K562 (cell line): ENCODE data around the gene INSR. TPM values are rescaled to one million over a fixed set of nuclear protein-coding genes. Genes with fewer than 3 reads are reported as not detected.

Source experiments
- ARID2 ChIP-seq: fragments of 450-650 bp; IDR thresholded peaks from 2 replicates; pipeline ENCODE4 v1.6.1; 2017; ENCODE audit warnings: antibody characterized with exemption, mild to moderate bottlenecking
- CC2D1A ChIP-seq: fragments of 450-650 bp; IDR thresholded peaks from 2 replicates; pipeline ENCODE4 v1.6.1; 2017; ENCODE audit warnings: mild to moderate bottlenecking
- CEBPB ChIP-seq: fragments of 450-650 bp; IDR thresholded peaks from 2 replicates; pipeline ENCODE4 v1.6.1; 2016; ENCODE audit warnings: missing genetic modification characterization, missing compliant biosample characterization
- DEAF1 ChIP-seq: fragments of 450-650 bp; formaldehyde crosslinking; IDR thresholded peaks from 2 replicates; pipeline ENCODE4 v1.4.0; 2020; ENCODE audit warnings: mild to moderate bottlenecking, moderate library complexity
- EP300 ChIP-seq: IDR thresholded peaks from 2 replicates; pipeline ENCODE4 v1.6.1; 2012; ENCODE audit warnings: low read length, improper control_type of control experiment
- ESRRB ChIP-seq: fragments of 250-450 bp; sonication (Bioruptor Pico); IDR thresholded peaks from 2 replicates; pipeline ENCODE4 v1.5.0; 2020; ENCODE audit warnings: mild to moderate bottlenecking, moderate library complexity, borderline replicate concordance
- HNRNPUL1 ChIP-seq: fragments of 200-400 bp; formaldehyde crosslinking; IDR thresholded peaks from 2 replicates; pipeline ENCODE4 v1.6.1; 2017; ENCODE audit warnings: low read length
- MAX ChIP-seq: sonication (generic); formaldehyde crosslinking; IDR thresholded peaks from 2 replicates; pipeline ENCODE4 v1.9.0; 2022; ENCODE audit warnings: mild to moderate bottlenecking, missing genetic modification reagents
- NBN ChIP-seq: fragments of 450-650 bp; IDR thresholded peaks from 2 replicates; pipeline ENCODE4 v1.6.1; 2016; ENCODE audit warnings: low read depth, mild to moderate bottlenecking
- NONO ChIP-seq, 2 experiments: fragments of 200-400 bp in 1 of 2; fragments of 450-650 bp in 1 of 2; formaldehyde crosslinking in 1 of 2; IDR thresholded peaks; 2 replicates each; pipeline ENCODE4 v1.6.1; 2017; ENCODE audit warnings: low read depth in 2 of 2, mild to moderate bottlenecking in 2 of 2, moderate library complexity in 2 of 2, low read length in 1 of 2
- POLR2G ChIP-seq: fragments of 200-400 bp; formaldehyde crosslinking; IDR thresholded peaks from 2 replicates; pipeline ENCODE4 v1.6.1; 2017; ENCODE audit warnings: low read depth, mild to moderate bottlenecking, antibody characterized with exemption, low read length, moderate library complexity
- SMC3 ChIP-seq: conservative IDR thresholded peaks from 2 replicates; pipeline ENCODE4 v1.6.1; 2011; ENCODE audit warnings: low read depth, low read length, improper control_type of control experiment; ENCODE audit not compliant: insufficient read depth
- XRCC3 ChIP-seq: fragments of 450-650 bp; IDR thresholded peaks from 2 replicates; pipeline ENCODE4 v1.6.1; 2017; ENCODE audit warnings: mild to moderate bottlenecking, moderate library complexity
- ZNF24 ChIP-seq: fragments of 450-650 bp; IDR thresholded peaks from 2 replicates; pipeline ENCODE4 v1.6.1; 2016
- ZNF586 ChIP-seq: fragments of 450-650 bp; formaldehyde crosslinking; conservative IDR thresholded peaks from 2 replicates; pipeline ENCODE4 v1.4.0; 2020; ENCODE audit warnings: mild to moderate bottlenecking, moderate library complexity
- ZNF778 ChIP-seq: fragments of 450-650 bp; formaldehyde crosslinking; IDR thresholded peaks from 2 replicates; pipeline ENCODE4 v1.4.0; 2020; ENCODE audit warnings: mild to moderate bottlenecking, moderate library complexity
- polyA plus RNA-seq, 8 experiments: library from polyadenylated mRNA; depleted of rRNA in 4 of 8; stranded (reverse) in 5 of 8; unstranded in 3 of 8; fragments of >200 nt; fragmentation: Nextera tagmentation in 2 of 8; fragmentation: Illumina TruSeq in 1 of 8; extraction: Ambion mirVana in 2 of 8; extraction: Trizol in 1 of 8; gene quantifications; 2 replicates each; pipeline versions ENCODE4 v1.2.1 to v1.2.3, GENCODE V29; 2011 to 2014; ENCODE audit warnings: inconsistent platforms in 1 of 8, missing spikeins in 1 of 8
- total RNA-seq, 7 experiments: library from RNA; depleted of rRNA in 6 of 7; stranded (reverse); fragments of >200 nt in 6 of 7; fragmentation: Illumina TruSeq in 2 of 7; extraction: Trizol in 2 of 7; gene quantifications; 2 replicates each; pipeline versions ENCODE4 v1.2.1 to v1.2.3, GENCODE V29; 2011 to 2021; ENCODE audit warnings: low replicate concordance in 1 of 7
- TF ChIP-seq, protein P1 (sequence below): fragments of 250-450 bp; sonication (Bioruptor Pico); IDR thresholded peaks from 2 replicates; pipeline ENCODE4 v1.4.0; 2020; ENCODE audit warnings: mild to moderate bottlenecking, moderate library complexity, borderline replicate concordance
- TF ChIP-seq, protein P2 (sequence below): sonication (generic); formaldehyde crosslinking; IDR thresholded peaks from 2 replicates; pipeline ENCODE4 v1.8.0; 2022; ENCODE audit warnings: mild to moderate bottlenecking, missing genetic modification reagents
- TF ChIP-seq, protein P3 (sequence below): sonication (generic); formaldehyde crosslinking; IDR thresholded peaks from 2 replicates; pipeline ENCODE4 v1.8.0; 2022; ENCODE audit warnings: missing genetic modification reagents, mild to moderate bottlenecking, borderline replicate concordance
- TF ChIP-seq, protein P4 (sequence below): fragments of 250-450 bp; sonication (Bioruptor Pico); IDR thresholded peaks from 2 replicates; pipeline ENCODE4 v1.9.0; 2021; ENCODE audit warnings: mild to moderate bottlenecking
- TF ChIP-seq, protein P5 (sequence below): sonication (generic); formaldehyde crosslinking; IDR thresholded peaks from 2 replicates; pipeline ENCODE4 v1.8.1; 2023; ENCODE audit warnings: mild to moderate bottlenecking, missing genetic modification reagents

INSR gene
- total and polyA plus RNA-seq, 9 of the 15 experiments (the other 6 are each of a cell fraction or from before 2014, with no cell fraction given): 0.04 to 0.88 (median 0.41) TPM

- TF ChIP-seq SMC3: peak; percentile 88
- TF ChIP-seq CC2D1A: peak; percentile 74; the same call in 1 of the 2 replicates
- TF ChIP-seq, protein P1, sequence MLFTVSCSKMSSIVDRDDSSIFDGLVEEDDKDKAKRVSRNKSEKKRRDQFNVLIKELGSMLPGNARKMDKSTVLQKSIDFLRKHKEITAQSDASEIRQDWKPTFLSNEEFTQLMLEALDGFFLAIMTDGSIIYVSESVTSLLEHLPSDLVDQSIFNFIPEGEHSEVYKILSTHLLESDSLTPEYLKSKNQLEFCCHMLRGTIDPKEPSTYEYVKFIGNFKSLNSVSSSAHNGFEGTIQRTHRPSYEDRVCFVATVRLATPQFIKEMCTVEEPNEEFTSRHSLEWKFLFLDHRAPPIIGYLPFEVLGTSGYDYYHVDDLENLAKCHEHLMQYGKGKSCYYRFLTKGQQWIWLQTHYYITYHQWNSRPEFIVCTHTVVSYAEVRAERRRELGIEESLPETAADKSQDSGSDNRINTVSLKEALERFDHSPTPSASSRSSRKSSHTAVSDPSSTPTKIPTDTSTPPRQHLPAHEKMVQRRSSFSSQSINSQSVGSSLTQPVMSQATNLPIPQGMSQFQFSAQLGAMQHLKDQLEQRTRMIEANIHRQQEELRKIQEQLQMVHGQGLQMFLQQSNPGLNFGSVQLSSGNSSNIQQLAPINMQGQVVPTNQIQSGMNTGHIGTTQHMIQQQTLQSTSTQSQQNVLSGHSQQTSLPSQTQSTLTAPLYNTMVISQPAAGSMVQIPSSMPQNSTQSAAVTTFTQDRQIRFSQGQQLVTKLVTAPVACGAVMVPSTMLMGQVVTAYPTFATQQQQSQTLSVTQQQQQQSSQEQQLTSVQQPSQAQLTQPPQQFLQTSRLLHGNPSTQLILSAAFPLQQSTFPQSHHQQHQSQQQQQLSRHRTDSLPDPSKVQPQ (CRISPR knock-in tag): no peak
- TF ChIP-seq ZNF586 (CRISPR knock-in tag): no peak
- no peak for TF ChIP-seq HNRNPUL1
- TF ChIP-seq MAX: 0 out of 2 replicates have a peak, but pooled peaks have one; percentile 32
- TF ChIP-seq POLR2G: no peak
- TF ChIP-seq, protein P2, sequence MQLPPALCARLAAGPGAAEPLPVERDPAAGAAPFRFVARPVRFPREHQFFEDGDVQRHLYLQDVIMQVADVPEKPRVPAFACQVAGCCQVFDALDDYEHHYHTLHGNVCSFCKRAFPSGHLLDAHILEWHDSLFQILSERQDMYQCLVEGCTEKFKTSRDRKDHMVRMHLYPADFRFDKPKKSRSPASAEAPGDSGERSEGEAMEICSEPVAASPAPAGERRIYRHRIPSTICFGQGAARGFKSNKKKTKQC (CRISPR knock-in tag): no peak
- TF ChIP-seq, protein P3, sequence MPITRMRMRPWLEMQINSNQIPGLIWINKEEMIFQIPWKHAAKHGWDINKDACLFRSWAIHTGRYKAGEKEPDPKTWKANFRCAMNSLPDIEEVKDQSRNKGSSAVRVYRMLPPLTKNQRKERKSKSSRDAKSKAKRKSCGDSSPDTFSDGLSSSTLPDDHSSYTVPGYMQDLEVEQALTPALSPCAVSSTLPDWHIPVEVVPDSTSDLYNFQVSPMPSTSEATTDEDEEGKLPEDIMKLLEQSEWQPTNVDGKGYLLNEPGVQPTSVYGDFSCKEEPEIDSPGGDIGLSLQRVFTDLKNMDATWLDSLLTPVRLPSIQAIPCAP (CRISPR knock-in tag): no peak
- TF ChIP-seq, protein P4, sequence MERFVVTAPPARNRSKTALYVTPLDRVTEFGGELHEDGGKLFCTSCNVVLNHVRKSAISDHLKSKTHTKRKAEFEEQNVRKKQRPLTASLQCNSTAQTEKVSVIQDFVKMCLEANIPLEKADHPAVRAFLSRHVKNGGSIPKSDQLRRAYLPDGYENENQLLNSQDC (CRISPR knock-in tag): no peak
- no peak for TF ChIP-seq ZNF24
- TF ChIP-seq XRCC3: no peak
- TF ChIP-seq ZNF778 (CRISPR knock-in tag): no peak
- no peak for TF ChIP-seq NBN
- no peak for TF ChIP-seq ESRRB (CRISPR knock-in tag)
- TF ChIP-seq, protein P5, sequence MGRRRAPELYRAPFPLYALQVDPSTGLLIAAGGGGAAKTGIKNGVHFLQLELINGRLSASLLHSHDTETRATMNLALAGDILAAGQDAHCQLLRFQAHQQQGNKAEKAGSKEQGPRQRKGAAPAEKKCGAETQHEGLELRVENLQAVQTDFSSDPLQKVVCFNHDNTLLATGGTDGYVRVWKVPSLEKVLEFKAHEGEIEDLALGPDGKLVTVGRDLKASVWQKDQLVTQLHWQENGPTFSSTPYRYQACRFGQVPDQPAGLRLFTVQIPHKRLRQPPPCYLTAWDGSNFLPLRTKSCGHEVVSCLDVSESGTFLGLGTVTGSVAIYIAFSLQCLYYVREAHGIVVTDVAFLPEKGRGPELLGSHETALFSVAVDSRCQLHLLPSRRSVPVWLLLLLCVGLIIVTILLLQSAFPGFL (CRISPR knock-in tag): no peak
- TF ChIP-seq NONO (IDR thresholded peaks at IDR 0.05; ENCODE audit: low read depth in 2 of 2, low read length in 1 of 2): no peak
- TF ChIP-seq ARID2: peak; percentile 73; the same call in 1 of the 2 replicates
- TF ChIP-seq DEAF1 (CRISPR knock-in tag): peak; percentile 88
- TF ChIP-seq EP300: no peak
- no peak for TF ChIP-seq CEBPB (tag)
Measured at GRCh38 chr19:7340959-7341837, 47.0 kb upstream of the INSR start (continued).
